Esophagus muscularis mucosa (tissue), 4 donors: ENCODE measurements around the gene THTPA.

Experiments
- EP300 ChIP-seq: sonication (generic); formaldehyde crosslinking; IDR thresholded peaks from one replicate; pipeline ENCODE4 v1.6.1; 2017; ENCODE audit warnings: antibody characterized with exemption
- POLR2AphosphoS5 ChIP-seq, 2 donors: sonication (generic); formaldehyde crosslinking; IDR thresholded peaks; one replicate each; pipeline ENCODE4 v1.6.1; 2017; ENCODE audit warnings: antibody characterized with exemption in 2 of 2
- TF ChIP-seq, protein P1 (sequence below), 3 experiments: fragments of 200-600 bp in 2 of 3; fragments of 450-650 bp in 1 of 3; sonication (generic) in 2 of 3; IDR thresholded peaks; one replicate each; pipeline ENCODE4 v1.5.1; 2017 to 2019; ENCODE audit warnings: antibody characterized with exemption in 3 of 3, mild to moderate bottlenecking in 2 of 3, moderate library complexity in 1 of 3

DNA sequence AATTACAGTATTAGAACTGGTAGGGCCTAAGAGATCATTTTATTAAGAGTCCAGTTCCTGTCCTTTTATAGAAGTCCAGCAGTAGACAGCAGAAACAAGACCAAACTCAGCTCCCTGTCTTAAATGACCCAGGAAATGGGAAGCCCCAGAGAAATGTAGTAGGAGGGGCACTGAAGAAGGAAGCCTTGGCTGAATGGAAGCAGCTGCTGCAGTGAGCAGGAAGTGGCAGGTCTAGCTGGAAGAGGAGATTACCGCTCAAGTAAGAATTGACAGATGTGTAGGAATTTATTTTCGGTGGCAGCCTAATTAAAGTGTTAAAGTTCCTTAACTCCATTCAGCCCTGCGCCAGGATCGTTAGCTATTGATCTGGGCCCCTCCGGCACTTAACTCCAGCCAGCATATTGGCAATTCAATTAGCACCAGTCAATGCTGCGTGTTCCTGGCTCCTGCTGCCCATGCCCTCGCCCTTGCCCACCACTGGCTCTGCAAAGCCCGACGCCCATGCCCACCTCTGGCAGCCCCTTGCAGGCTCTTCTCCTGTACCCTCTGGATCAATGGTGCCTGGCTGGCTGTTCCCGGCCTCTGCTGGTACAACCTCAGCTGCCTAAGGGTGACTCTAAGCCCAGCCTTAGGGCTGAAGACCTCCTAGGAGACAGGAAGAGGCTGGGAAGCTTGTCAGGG, 25.6 kb upstream of the THTPA start:
- TF ChIP-seq, protein P1, sequence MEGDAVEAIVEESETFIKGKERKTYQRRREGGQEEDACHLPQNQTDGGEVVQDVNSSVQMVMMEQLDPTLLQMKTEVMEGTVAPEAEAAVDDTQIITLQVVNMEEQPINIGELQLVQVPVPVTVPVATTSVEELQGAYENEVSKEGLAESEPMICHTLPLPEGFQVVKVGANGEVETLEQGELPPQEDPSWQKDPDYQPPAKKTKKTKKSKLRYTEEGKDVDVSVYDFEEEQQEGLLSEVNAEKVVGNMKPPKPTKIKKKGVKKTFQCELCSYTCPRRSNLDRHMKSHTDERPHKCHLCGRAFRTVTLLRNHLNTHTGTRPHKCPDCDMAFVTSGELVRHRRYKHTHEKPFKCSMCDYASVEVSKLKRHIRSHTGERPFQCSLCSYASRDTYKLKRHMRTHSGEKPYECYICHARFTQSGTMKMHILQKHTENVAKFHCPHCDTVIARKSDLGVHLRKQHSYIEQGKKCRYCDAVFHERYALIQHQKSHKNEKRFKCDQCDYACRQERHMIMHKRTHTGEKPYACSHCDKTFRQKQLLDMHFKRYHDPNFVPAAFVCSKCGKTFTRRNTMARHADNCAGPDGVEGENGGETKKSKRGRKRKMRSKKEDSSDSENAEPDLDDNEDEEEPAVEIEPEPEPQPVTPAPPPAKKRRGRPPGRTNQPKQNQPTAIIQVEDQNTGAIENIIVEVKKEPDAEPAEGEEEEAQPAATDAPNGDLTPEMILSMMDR (IDR thresholded peaks at IDR 0.05): no peak
- TF ChIP-seq EP300: no peak
- no peak for TF ChIP-seq POLR2AphosphoS5 (IDR thresholded peaks at IDR 0.05)
